ENCODE data around the gene UPF3A. TPM values are rescaled to one million over a fixed set of nuclear protein-coding genes. Genes with fewer than 3 reads are reported as not detected.
A peak's percentile ranks its signal among the peaks of the same experiment; 100 is the strongest.

UPF3A gene
- total RNA-seq, 1 experiment from 2014 or later: 41.1 TPM

DNA sequence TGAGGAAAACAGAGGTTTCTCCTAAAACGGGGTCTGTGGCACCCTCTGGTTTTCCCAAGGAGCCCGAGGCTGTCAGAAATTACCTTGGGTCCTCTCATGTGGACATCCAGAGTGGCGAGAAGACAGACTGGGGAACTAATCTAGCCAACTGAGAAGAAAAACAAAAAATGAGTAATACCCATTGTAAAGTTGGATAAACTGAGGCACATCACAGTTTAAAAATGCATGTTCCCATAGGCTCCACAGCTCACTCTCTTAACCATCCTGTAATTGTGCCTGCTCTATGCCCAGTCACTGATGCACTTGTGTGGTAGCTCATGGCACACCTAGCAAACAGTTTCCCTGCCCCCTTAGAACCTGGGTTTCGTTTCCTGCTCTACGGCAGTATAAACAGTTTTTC, 15.2 kb upstream of the UPF3A start:
- no peak for DNase-seq
- H3K27me3 ChIP-seq (ENCODE audit: low read length): no peaks in the 10 kb centered on the region
- H3K9ac ChIP-seq (ENCODE audit: low read length): no peak overlapping the region
- H4K20me1 ChIP-seq (ENCODE audit: insufficient read depth, low read depth, low read length): no peaks in the 10 kb centered on the region
- H3K36me3 ChIP-seq (ENCODE audit: insufficient read depth, low read length): peaks cover 80% of the 10 kb centered on the region
- no peak overlapping the region for H3K27ac ChIP-seq (ENCODE audit: low read length)
- no peak overlapping the region for H3K4me3 ChIP-seq (ENCODE audit: low read length)
- H3K9me2 ChIP-seq (replicated peaks; ENCODE audit: insufficient read depth, low read length): no peaks in the 10 kb centered on the region
- peaks cover 3% of the 10 kb centered on the region; the same call in 1 of the 2 replicates for H3K79me2 ChIP-seq (ENCODE audit: low read length)
- no peak overlapping the region for H2AFZ ChIP-seq (ENCODE audit: low read length)
- no peak overlapping the region for H3K4me2 ChIP-seq (ENCODE audit: low read depth, low read length, poor library complexity, severe bottlenecking)
- peaks cover 3% of the 10 kb centered on the region; the same call in 1 of the 2 replicates for H3K9me3 ChIP-seq (ENCODE audit: low read length)
- H3K4me1 ChIP-seq (ENCODE audit: low read length): peaks cover 16% of the 10 kb centered on the region

DNA sequence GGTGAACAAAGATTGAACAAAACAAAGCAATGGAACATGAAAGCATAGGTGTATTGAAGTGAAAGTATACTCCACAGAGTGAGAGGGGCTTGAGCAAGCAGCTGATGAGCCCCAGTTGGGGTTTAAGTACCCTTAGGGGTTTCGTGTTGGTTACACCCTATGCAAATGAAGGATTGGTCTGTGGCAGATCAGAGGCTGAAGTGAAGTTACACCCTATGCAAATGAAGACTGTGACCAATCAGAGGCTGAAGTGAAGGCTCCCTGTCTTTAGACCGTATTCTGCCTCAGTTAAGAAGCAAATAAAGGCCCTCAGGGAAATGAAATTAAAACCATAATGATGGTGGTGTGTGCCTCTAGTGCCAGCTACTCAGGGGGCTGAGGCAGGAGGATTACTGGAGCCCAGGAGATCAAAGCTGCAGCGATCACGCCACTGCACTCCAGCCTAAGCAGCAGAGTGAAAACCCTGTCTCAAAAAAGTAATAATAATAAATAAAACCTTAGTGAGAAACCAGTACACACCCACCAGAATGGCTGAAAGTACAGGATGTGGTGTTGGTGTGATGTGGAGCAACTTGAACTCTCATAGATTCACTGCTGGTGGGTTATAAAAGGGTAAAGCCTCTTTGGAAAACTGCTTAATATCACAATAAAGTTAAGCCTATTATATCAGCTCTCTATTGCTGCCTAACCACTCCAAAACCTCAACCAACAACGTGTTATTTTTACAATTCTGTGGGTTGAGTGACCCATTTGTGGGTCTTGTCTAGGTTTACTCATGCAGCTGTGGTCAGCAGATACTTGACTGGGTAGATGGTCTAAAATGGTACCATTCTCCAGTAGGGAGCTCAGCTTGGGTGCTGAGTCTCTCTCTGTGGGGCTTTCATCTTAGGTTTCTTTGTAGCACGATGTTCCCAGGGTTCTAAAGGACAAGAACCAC, 12.8 kb upstream of the UPF3A start:
- Histone ChIP-seq H3K9ac (ENCODE audit: low read length) (no peak overlapping the region), H3K79me2 (ENCODE audit: low read length) (peaks cover 2% of the 10 kb centered on the region; the same call in 1 of the 2 replicates), H3K27me3 (ENCODE audit: low read length) (no peaks in the 10 kb centered on the region), H3K4me2 (ENCODE audit: low read depth, low read length, poor library complexity, severe bottlenecking) (no peak overlapping the region), H3K4me1 (ENCODE audit: low read length) (peaks cover 16% of the 10 kb centered on the region), H2AFZ (ENCODE audit: low read length) (no peak overlapping the region), H3K4me3 (ENCODE audit: low read length) (no peak overlapping the region), H4K20me1 (ENCODE audit: insufficient read depth, low read depth, low read length) (no peaks in the 10 kb centered on the region), H3K9me3 (ENCODE audit: low read length) (peaks cover 3% of the 10 kb centered on the region; the same call in 1 of the 2 replicates), H3K36me3 (ENCODE audit: insufficient read depth, low read length) (peaks cover 71% of the 10 kb centered on the region), H3K9me2 (replicated peaks; ENCODE audit: insufficient read depth, low read length) (no peaks in the 10 kb centered on the region), H3K27ac (ENCODE audit: low read length) (peak overlapping the region; percentile 65)
- peak; percentile 79 for DNase-seq

DNA sequence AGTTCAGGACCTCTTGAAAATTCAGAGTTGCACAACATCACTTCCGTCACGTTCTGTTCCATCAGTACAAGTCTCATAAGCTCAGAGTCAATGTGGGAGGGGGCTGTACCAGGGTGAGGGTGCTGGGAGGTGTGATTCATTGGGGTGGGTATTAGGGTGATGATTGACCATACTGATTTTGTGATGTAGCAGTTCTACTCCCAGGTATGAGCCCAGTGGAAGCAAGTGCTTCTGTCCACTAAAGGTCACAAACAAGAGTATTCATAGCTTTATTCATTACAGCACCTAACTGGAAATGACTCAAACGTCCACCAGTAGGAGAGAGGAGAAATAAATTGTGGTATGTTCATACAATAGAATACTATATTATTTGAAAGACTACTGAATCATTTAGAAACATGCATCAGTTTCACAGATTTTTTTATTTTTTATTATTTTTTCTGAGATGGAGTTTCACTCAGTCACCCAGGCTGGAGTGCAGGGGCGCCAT, 12.1 kb upstream of the UPF3A start:
- Histone ChIP-seq H3K79me2 (ENCODE audit: low read length) (no peaks in the 10 kb centered on the region), H3K4me2 (ENCODE audit: low read depth, low read length, poor library complexity, severe bottlenecking) (no peak overlapping the region), H3K4me3 (ENCODE audit: low read length) (no peak overlapping the region), H2AFZ (ENCODE audit: low read length) (no peak overlapping the region), H3K4me1 (ENCODE audit: low read length) (peaks cover 16% of the 10 kb centered on the region), H3K27me3 (ENCODE audit: low read length) (no peaks in the 10 kb centered on the region), H3K27ac (ENCODE audit: low read length) (peak overlapping the region; percentile 65; the same call in 1 of the 2 replicates), H3K9me2 (replicated peaks; ENCODE audit: insufficient read depth, low read length) (no peaks in the 10 kb centered on the region), H3K9me3 (ENCODE audit: low read length) (peaks cover 3% of the 10 kb centered on the region; the same call in 1 of the 2 replicates), H3K9ac (ENCODE audit: low read length) (no peak overlapping the region), H3K36me3 (ENCODE audit: insufficient read depth, low read length) (peaks cover 67% of the 10 kb centered on the region), H4K20me1 (ENCODE audit: insufficient read depth, low read depth, low read length) (no peaks in the 10 kb centered on the region)
- no peak for DNase-seq

DNA sequence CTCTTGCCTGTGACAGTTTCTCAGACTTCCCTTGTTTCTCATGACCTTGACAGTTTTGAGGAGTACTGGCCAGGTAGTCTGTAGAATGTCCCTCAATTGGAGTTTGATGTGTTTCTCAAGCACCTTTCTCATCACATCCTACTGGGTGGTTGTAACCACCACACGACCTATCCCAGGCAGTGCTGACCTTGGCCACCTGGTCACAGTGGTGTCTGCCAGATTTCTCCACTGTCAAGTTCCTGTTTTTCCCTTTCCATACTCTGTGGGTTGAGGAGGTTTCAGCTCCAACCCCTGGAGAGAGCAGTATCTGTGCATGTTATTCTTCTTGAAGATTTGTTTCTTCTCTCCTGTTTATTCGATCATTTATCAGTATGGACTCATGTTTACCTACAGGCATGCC, 8.4 kb upstream of the UPF3A start:
- Histone ChIP-seq H2AFZ (ENCODE audit: low read length) (no peak overlapping the region), H3K9ac (ENCODE audit: low read length) (no peak overlapping the region), H3K9me3 (ENCODE audit: low read length) (peaks cover under 1% of the 10 kb centered on the region; the same call in 1 of the 2 replicates), H3K4me3 (ENCODE audit: low read length) (no peak overlapping the region), H3K4me2 (ENCODE audit: low read depth, low read length, poor library complexity, severe bottlenecking) (no peak overlapping the region), H3K36me3 (ENCODE audit: insufficient read depth, low read length) (peaks cover 42% of the 10 kb centered on the region), H3K4me1 (ENCODE audit: low read length) (peaks cover 12% of the 10 kb centered on the region), H3K27ac (ENCODE audit: low read length) (no peak overlapping the region), H4K20me1 (ENCODE audit: insufficient read depth, low read depth, low read length) (no peaks in the 10 kb centered on the region), H3K79me2 (ENCODE audit: low read length) (no peaks in the 10 kb centered on the region), H3K27me3 (ENCODE audit: low read length) (no peaks in the 10 kb centered on the region), H3K9me2 (replicated peaks; ENCODE audit: insufficient read depth, low read length) (no peaks in the 10 kb centered on the region)
- no peak for DNase-seq

GRCh38 chr13:114275304-114275703, 6.1 kb upstream of the UPF3A start:
- no peaks in the 10 kb centered on the region for H3K9me3 ChIP-seq (ENCODE audit: low read length)
- no peak overlapping the region for H3K9ac ChIP-seq (ENCODE audit: low read length)
- H3K4me1 ChIP-seq (ENCODE audit: low read length): peaks cover 17% of the 10 kb centered on the region
- no peaks in the 10 kb centered on the region for H3K9me2 ChIP-seq (replicated peaks; ENCODE audit: insufficient read depth, low read length)
- no peak overlapping the region for H3K27ac ChIP-seq (ENCODE audit: low read length)
- H3K36me3 ChIP-seq (ENCODE audit: insufficient read depth, low read length): peaks cover 27% of the 10 kb centered on the region; the same call in 1 of the 2 replicates
- no peak overlapping the region for H3K4me2 ChIP-seq (ENCODE audit: low read depth, low read length, poor library complexity, severe bottlenecking)
- no peaks in the 10 kb centered on the region for H3K27me3 ChIP-seq (ENCODE audit: low read length)
- no peak for DNase-seq
- no peaks in the 10 kb centered on the region for H3K79me2 ChIP-seq (ENCODE audit: low read length)
- H3K4me3 ChIP-seq (ENCODE audit: low read length): no peak overlapping the region
- H2AFZ ChIP-seq (ENCODE audit: low read length): no peak overlapping the region
- H4K20me1 ChIP-seq (ENCODE audit: insufficient read depth, low read depth, low read length): no peaks in the 10 kb centered on the region

DNA sequence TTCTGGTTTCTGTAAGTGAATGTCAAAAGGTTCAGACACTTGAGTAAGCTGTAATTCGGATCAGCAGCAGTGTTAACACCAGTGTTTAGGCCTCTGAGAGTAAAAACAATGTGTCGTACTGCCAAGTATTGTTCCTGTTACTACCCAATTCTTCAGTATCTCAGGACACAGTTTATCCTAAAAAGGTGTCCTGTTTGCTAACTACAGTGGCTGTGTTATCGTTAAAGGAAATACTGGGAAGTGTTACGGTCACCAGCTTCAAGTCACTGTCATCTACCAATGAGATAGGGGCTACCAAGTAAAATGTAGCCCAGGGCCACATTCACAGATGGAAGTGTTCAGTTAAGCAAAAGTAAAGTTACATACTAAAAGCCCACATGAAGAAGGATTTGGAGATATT, 2.3 kb upstream of the UPF3A start:
- Histone ChIP-seq H3K9ac (ENCODE audit: low read length) (no peak overlapping the region), H3K27me3 (ENCODE audit: low read length) (no peaks in the 10 kb centered on the region), H2AFZ (ENCODE audit: low read length) (no peak overlapping the region), H3K36me3 (ENCODE audit: insufficient read depth, low read length) (peaks cover 20% of the 10 kb centered on the region; the same call in 1 of the 2 replicates), H3K4me3 (ENCODE audit: low read length) (no peak overlapping the region), H4K20me1 (ENCODE audit: insufficient read depth, low read depth, low read length) (no peaks in the 10 kb centered on the region; the same call in 1 of the 2 replicates), H3K9me3 (ENCODE audit: low read length) (no peaks in the 10 kb centered on the region), H3K9me2 (replicated peaks; ENCODE audit: insufficient read depth, low read length) (no peaks in the 10 kb centered on the region), H3K4me1 (ENCODE audit: low read length) (peaks cover 30% of the 10 kb centered on the region), H3K27ac (ENCODE audit: low read length) (peak overlapping the region; percentile 93), H3K4me2 (ENCODE audit: low read depth, low read length, poor library complexity, severe bottlenecking) (no peak overlapping the region), H3K79me2 (ENCODE audit: low read length) (peaks cover 19% of the 10 kb centered on the region)
- DNase-seq: no peak

- Histone ChIP-seq H3K79me2 (ENCODE audit: low read length) (peaks cover 26% of the 10 kb centered on the region), H2AFZ (ENCODE audit: low read length) (no peak overlapping the region), H4K20me1 (ENCODE audit: insufficient read depth, low read depth, low read length) (no peaks in the 10 kb centered on the region; the same call in 1 of the 2 replicates), H3K27ac (ENCODE audit: low read length) (peak overlapping the region; percentile 93), H3K4me2 (ENCODE audit: low read depth, low read length, poor library complexity, severe bottlenecking) (peak overlapping the region; percentile 94), H3K9ac (ENCODE audit: low read length) (peak overlapping the region; percentile 94), H3K27me3 (ENCODE audit: low read length) (no peaks in the 10 kb centered on the region), H3K9me2 (replicated peaks; ENCODE audit: insufficient read depth, low read length) (no peaks in the 10 kb centered on the region), H3K9me3 (ENCODE audit: low read length) (no peaks in the 10 kb centered on the region), H3K36me3 (ENCODE audit: insufficient read depth, low read length) (peaks cover 15% of the 10 kb centered on the region; the same call in 1 of the 2 replicates), H3K4me3 (ENCODE audit: low read length) (no peak overlapping the region), H3K4me1 (ENCODE audit: low read length) (peaks cover 30% of the 10 kb centered on the region)
- DNase-seq: no peak
These were observed 1.5 kb upstream of the UPF3A start for GRCh38 chr13:114279758-114280355.
